GM19238 (cell line): ENCODE results near the gene POLD3.

Experiments used
- DNase-seq: peaks from one replicate; pipeline ENCODE4 v3.0.0; 2011; ENCODE audit warnings: low spot score; ENCODE audit not compliant: insufficient read length

Gene POLD3, protein sequence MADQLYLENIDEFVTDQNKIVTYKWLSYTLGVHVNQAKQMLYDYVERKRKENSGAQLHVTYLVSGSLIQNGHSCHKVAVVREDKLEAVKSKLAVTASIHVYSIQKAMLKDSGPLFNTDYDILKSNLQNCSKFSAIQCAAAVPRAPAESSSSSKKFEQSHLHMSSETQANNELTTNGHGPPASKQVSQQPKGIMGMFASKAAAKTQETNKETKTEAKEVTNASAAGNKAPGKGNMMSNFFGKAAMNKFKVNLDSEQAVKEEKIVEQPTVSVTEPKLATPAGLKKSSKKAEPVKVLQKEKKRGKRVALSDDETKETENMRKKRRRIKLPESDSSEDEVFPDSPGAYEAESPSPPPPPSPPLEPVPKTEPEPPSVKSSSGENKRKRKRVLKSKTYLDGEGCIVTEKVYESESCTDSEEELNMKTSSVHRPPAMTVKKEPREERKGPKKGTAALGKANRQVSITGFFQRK

DNA sequence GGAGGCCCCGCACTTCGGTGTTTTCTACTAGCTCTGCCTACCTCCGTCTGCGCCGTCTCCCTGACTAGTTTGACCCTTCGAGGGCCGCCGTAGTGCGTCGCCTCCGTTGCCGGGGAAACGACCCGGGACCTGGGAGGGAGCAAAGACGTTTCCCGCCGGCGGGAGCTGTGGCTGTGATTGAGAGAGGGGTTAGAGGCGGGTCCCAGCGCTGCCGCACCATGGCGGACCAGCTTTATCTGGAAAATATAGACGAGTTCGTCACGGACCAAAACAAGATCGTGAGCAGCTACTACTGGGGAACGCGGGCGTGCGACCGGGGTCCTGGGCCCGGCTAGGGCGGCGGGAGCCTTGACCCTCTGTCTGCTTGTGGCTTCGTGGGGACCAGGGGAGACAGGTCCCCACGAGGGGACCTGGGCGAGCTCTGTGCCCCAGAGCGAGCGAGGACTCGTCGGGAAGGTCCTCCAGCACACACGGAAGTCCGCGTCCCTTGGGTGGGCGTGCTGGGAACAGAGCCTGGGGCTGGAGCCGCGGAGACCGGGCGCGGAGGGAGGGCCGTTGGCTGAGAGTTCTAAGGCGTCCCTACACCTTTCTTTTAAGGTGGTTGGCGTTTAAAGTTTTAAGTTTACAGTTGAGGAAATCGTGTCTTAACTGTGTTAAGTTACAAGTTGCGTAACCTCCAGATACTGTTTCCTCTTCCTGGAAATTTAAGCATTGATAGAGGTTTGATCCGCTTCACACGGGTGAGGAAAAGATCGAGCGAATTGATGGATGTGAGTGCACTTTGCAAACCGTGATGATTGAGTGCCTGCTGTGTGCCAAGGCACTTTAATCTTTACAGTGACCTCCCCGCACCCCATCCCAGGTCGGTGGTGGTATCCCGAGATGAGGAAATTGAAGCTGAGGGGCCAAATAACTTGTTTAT is at the start of gene POLD3:
Gene POLD3 (plus strand): TSS at position 142 of the 922 bp plus-strand sequence. CDS start 77 bp downstream, at position 219.
- DNase-seq, result peak; percentile 73

DNA sequence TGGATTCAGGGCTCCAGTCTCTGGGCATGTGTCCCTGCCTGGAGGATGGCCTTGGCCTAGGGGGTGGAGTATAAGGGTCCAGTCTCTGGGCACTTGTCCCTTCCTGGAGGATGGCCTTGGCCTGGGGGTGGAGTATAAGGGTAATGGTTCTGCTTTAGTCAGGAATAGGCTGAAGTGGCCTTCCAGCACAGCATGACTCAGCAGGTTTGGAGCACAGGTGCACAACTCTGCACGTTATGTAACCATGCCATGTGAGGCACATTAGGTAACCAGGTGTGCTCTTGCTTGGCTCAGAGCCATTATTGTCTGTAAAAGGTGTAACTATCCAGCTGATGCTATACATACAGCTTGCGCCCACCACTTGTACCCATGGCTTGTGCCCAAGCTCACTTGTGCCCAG is 48.4 kb upstream of the POLD3 start:
- DNase-seq, result no peak

DNA sequence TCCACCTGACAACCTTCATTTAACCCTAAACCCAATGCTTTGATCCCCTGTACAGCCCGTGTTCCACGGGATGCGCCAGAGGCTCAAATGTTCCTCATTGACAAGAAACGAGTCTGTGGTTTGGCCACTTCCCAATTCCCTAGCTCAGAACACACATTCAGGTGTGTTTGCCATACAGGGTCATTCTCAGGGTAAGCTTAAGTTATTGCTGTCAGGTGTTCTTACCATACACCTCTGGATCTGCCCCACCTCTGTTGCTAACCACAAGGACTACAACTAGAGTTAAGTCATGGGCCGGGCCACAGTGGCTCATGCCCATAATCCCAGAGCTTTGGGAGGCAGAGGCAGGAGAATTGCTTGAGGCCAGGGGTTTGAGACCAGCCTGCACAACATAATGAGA is 45.6 kb upstream of the POLD3 start:
- no peak for DNase-seq

DNA sequence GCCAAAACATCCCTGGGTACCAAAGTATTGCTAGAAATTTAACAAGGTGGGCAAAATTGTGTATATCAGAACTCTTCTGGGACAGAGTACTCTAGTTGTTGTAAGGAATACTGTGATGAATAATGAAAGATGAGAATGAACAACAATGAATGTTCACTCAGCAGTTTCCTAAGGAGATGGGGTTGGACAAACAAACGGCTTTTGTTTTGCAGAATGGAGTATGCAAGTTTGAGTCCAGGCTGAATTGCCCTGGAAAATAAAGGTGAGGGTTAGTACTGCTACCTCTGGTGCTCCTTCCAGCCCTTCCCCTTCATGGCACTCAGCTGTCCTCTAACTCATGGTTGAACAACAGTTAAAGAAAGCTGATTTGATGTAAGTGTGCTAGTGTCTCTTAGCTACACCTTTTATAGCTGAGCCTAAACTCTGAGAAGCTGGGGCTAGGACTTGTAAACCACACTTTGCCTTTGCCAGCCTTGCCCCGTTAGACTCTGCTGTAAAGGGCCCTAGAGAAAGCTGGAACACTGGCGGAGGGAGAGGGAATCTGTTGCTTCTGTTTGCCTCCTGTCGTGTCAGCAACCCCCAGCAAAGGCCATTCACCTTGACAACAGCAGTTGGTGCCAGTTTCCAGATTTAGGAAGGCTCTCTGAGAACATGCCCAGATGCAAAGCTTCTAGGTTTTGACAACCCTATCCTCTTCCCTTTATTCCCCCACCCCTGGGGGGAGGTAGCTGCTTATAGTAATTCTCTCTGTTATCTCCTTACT is 41.2 kb upstream of the POLD3 start:
- DNase-seq, result no peak

DNA sequence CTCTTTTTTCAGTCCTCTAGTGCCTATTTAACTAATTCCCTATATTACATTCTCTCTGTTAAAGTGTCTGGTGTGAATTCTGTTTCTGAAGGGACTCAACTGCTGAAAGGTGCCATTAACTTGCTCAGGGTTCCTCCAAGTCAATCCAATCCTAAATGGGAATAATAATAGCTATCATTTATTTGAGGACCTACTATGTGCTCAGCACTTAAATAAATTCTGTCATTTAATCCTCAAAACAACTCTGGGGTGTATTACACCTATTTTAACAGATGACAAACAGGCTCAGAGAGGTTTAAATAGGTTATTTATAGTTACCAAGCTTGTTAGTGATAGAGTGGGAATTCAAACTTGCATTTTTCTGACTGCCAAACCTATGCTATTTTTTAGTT is 40.6 kb upstream of the POLD3 start:
- no peak for DNase-seq

DNA sequence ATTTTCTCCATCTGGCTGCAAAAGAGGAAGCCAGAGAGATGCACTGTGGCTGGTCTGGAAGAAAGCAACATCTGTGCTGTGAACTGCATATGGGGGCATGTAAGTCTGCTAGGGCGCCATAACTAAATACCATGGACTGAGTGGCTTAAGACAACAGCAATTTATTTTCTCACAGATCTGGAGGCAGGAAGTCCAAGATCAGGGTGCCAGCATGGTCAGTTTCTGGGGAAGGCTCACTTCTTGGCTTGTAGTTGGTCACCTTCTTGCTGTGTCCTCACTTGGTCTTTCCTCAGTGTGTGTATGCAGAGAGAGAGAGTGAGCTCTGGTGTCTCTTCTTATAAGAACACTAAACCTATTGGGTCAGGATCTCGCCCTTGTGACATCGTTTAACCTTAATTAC is 34.9 kb upstream of the POLD3 start:
- no peak for DNase-seq

DNA sequence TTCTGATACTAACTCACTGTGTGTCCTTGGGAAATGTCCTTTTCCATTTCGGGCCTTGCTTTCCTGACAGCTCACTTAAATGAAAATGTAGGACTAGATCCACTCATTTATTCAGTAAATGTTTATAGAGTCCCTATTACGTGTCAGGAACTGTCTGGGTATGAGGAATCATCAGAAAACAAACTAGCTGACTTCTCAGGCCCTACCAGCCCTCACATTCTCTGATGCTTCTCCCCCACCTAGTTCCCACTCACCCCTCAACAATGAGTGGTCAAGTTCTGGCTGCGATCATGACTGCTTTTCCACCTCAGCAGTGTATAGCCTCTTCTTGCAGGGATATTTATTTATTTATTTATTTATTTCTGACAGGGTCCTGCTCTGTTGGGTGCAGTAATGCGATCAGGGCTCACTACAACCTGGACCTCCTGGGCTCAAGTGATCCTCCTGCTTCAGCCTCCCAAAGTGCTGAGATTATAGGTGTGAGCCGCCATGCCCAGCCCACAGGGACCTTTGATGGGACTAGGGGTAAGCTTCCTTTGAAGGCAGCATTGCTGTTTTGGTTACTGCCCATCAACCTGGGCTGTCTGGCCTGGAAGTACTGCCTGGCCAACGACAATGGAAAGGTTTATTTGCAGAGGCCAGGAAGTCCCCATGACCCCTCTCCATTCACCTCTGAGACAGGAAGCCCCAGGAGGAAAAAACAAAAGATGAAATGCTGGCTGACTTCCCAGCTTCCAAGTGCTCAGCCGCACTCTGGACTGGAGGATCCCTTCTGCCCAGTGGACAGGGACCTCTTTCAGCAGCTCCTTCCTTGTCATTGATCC is 33.1 kb upstream of the POLD3 start:
- DNase-seq, result no peak

DNA sequence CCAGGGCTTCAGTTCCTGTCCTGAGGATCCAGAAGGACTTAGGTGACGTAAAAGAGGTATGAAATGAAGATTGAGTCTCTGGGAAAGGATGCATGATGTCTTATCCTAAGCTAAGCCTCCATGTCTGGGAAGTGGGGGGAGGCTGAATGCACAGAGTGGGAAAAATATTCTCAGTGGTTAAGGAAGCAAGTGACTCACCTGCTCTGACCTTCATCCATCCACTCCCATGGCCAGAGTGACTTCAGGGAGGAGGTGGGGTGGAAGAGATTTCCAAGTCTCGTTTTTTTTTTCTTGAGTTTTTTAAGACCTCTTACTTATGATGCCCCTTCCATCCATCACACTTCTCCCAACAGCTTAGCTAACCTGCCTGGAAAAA is 32.5 kb upstream of the POLD3 start:
- DNase-seq, result no peak

DNA sequence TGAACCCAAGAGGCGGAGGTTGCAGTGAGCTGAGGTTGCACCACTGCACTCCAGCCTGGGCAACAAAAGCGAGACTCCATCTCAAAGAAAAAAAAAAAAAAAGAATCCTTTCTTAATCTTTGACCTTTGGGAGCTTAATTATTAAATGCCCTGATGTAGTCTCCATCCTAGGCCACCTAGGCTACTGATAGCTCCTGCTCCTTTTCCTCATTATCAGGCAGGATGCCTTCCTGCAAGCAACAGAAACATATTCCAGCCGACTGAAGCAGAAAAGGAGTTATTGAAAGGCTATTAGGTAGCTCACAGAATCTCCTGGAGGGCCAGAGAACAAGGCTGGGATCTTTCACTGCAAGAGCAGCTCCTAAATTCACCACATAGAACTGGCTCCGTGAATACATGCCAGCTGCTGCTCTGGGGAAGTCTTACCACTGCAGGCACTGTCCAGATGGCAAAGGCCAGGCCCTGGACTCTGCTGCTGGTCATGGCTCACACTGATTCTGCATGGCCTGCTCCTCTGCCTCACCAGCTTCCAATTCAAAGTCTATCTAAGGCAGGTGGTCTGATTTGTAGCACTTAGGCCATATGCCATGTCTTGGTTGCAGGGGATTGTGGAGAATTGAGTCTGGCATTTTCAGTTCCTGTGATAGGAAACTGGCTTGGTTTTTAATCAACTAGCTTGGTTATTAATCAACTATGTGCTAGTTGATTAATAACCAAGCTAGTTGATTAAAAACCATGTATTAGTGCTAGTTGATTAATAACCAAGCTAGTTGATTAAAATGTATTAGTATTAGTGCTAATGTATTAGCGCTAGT is 26.0 kb upstream of the POLD3 start:
- no peak for DNase-seq

DNA sequence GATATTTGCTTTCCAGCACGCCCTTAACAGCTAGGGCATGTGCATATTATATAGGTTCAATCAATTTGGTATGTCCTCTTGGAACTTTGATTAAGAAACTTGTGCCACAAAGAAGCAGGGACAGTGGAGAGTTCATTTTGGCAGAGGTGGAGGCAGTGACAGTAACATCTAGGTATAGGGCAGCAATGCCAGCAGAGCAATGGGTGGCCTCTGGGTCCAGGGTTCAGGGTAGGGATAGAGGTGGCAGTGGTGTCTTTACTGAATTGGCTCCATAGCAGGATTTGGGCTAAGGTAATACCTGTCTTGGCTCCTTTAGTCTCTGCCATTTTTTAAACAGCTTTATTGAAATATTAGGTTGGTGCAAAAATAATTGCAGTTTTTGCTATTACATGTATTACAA is 24.4 kb upstream of the POLD3 start:
- no peak for DNase-seq

DNA sequence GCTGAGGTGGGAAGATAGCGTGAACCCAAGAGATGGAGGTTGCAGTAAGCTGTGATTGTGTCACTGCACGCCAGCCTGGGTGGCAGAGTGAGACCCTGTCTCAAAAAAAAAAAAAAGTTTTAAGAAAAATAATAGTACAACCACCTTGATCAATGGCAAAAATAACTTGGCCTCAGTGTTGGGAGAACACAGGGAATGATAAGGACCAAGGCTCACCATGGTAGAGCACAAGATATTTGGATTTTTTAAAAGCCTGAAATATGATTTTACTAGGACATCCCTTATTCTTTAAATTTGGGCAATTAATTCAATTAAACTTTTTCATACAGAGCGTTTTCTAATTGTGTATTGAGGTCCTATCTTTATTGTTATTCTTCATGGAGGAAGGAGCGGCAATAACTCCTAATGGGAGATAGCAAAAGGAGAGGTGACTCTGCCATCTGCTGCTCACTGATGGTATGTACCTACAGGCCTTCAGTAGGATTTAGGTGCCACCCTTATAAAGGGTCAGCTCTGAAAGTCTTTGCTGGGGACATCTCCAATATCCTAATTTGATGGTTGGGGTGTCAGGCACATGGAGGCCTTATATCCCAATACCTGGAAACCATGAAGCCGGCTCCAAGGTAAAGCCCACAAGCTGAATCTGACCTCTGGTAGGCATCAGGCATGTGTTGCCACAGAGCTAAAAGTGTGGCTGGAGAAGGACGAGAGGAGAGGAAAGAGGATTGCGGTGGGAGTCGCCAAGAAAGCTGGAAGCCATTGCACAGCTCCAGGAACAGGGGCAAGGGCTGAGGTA is 21.9 kb upstream of the POLD3 start:
- DNase-seq, result peak; percentile 30

DNA sequence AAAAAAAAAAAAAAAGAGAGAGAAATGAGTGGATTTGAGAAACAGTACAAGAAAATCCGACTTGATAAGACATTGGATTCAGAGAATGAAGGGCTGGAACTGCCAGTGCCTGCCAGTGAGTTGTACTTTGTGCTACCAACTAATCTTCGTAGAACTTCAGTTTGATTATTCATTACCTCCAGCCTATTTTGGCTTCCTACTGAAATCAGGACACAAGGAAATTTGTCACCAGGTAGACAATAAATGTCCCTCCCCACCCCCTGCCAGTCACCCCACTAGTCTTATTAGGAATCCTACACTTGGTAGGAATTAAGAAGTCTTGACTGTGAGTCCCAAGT is 21.4 kb upstream of the POLD3 start:
- DNase-seq, result no peak

DNA sequence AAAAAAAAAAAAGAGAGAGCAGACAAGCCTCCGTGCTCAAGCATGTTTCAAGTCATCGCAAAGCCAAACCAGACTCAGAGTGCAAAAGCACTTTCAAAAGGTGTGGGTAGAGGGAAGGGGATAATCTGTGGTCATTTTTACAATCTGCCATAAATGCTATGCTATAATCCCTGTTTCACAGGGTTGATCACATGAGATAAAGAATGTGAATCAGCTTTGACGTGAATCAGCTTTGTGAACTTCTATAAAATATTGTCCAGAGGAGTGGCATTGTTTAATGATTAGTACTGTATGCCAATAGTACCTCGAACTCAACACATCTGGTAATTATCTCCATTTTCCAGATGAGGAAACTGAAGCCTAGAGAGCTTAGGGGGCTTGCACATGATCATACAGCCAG is 20.0 kb upstream of the POLD3 start:
- DNase-seq, result no peak

DNA sequence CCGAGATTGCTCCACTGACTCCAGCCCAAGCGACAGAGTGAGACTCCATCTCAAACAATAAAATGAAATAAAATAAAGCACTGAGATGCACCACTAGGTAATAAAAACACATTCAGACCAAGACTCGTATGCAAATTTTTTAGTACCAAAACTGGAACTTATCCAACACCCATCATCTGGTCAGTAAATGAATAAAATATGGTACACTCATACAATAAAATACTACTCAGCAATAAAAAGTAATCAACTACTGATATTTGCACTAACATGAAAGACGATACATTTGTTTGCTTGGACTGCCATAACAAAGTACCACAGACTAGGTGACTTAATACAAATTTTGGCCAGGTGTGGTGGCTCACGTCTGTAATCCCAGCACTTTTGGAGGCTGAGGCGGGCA is 17.8 kb upstream of the POLD3 start:
- DNase-seq, result no peak

DNA sequence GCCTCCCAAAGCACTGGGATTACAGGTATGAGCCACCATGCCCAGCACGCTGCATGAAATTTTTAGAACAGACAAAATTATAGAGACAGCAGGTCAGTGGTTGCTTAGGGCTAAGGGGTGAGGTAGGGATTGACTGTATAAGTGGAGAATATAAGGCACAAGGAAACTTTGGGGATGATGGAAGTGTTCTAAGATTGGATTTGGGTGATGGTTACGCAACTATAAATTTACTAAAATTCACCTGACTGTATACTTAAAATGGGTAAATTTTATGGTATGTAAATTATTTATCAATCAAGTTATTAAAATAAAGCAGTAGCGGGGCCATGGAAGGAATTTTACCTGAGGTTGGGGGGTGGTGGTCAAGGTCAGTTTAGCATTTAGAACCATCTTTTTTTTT is 16.4 kb upstream of the POLD3 start:
- no peak for DNase-seq

DNA sequence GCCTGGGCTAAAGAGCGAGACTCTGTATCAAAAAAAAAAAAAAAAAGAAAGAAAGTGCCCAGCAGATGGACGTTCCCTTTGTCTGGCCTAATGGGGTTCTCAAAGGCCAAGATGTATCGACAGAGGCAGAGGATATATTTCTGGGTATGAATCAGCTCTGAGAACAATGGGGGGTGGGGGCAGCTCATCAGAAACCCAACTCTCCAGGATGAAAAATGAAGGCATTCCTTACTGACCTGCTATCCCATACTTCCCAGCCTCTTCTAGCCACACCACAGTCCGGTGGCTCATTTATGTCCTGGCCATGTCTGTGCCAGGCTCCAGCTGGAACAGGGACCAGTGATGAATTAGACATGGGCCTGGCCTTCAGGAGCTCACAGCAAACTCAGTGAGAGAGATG is 15.2 kb upstream of the POLD3 start:
- DNase-seq, result no peak

DNA sequence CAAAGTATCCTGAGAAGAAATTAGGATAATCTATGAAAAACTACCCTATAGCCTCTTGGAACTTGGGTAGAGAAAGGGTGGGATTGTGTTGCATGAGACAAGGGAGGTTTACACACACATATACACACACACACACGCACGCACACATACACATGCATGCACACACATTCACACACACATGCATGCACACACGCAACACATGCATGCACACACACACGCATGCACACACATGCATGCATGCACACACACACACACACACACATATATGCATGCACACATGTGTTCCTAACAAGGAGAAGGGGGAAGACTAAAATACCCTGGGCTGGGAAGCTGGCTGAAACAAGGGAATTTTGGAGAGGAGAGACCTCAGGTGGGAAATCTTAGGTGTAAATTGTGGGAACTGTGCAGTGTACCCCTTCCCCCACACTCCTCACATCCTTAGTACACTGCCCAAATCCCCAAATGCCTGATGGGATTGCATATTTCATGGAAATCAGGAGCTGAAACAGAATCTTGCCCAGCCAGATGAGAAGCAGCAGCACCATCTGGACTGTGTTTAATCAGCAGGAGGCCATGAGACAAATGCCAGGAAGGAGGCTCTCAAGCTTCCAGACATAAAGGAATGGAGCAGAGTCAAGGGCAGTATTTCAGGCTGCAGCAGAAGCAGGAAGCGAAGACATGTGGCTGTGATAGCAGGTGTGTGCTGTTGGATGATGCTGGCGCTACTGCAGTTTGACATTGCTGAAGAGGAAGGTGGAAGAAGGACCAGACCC is 14.6 kb upstream of the POLD3 start:
- DNase-seq, result no peak

DNA sequence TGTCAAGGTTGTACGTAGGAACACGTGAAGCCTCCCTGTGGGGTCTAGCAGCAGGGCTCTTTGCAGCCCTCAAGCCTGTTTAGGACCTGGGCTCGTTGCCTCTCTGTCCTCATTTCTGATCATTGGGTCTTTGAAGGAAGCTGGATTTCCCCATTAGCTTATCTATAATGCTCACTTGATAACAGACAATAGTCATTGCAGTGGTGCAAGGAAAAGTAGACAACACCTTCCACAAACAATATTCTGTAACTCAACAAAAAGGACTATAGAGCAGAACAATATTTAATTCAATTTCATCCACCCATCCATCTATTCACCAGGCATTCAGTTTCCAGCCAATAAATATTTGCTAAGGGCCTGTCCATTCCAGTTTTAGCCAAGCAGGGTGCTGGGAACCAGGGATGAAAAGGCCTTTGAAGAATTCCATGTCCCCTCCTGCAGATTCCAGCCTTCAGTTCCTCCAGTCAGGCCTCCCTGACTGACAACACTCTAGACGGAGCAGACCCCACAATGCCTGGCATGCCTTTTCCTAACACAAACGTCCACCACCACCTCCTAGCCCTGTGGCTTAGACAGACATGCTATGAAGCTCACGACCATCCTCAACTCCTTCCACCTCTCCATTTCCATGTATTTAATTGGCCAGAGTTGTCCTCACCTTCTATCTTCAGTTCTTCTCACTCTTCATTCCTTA is 12.7 kb upstream of the POLD3 start:
- no peak for DNase-seq
